Measurements from ENCODE around the gene TSPAN18.

GRCh38 chr11:44797886-44798606, 71.3 kb downstream of the TSPAN18 start:
- TF ChIP-seq CTCF (IDR thresholded peaks at IDR 0.05; ENCODE audit: low read length) (no peak), EZH2 (optimal IDR thresholded peaks at IDR 0.05; ENCODE audit: low read depth, low read length) (no peak)
